22Rv1 (cell line): ENCODE data around the gene AGAP2.

ENCODE experiments used
- CTCF ChIP-seq: fragments of 450-650 bp; IDR thresholded peaks from 2 replicates; pipeline ENCODE4 v1.5.1; 2017; ENCODE audit warnings: mild to moderate bottlenecking
- ZFX ChIP-seq: fragments of 450-650 bp; IDR thresholded peaks from 2 replicates; pipeline ENCODE4 v1.6.1; 2017; ENCODE audit warnings: antibody characterized with exemption, borderline replicate concordance

GRCh38 chr12:57741413-57741789, 2.9 kb upstream of the AGAP2 start:
- TF ChIP-seq CTCF (no peak), ZFX (no peak)
